Activated CD8-positive, alpha-beta memory T cell treated with anti-CD3 and anti-CD28 coated beads for 24 hours (primary cell): ENCODE results near the gene USP14.
"Not testable (repeated sequence)": the region's sequence is repeated elsewhere in the genome, so short reads cannot be mapped to it uniquely, and the experiment has no call there.

Experiments
- DNase-seq: peaks from one replicate; pipeline ENCODE4 v3.0.0-alpha.2; 2020

Gene USP14

GRCh38 chr18:158128-159036 lies at the start of gene USP14:
TSS of gene USP14 (plus strand) at chr18:158557. CDS start at chr18:158699, 142 bp downstream.
- peak; percentile 97 for DNase-seq

GRCh38 chr18:108665-109063 lies 49.7 kb upstream of the USP14 start:
- not testable (repeated sequence) for DNase-seq

- not testable (repeated sequence) for DNase-seq
Measured at GRCh38 chr18:109130-109921, 49.0 kb upstream of the USP14 start.

- DNase-seq: peak; percentile 72
Measured at GRCh38 chr18:109922-110261, 48.5 kb upstream of the USP14 start.

DNA sequence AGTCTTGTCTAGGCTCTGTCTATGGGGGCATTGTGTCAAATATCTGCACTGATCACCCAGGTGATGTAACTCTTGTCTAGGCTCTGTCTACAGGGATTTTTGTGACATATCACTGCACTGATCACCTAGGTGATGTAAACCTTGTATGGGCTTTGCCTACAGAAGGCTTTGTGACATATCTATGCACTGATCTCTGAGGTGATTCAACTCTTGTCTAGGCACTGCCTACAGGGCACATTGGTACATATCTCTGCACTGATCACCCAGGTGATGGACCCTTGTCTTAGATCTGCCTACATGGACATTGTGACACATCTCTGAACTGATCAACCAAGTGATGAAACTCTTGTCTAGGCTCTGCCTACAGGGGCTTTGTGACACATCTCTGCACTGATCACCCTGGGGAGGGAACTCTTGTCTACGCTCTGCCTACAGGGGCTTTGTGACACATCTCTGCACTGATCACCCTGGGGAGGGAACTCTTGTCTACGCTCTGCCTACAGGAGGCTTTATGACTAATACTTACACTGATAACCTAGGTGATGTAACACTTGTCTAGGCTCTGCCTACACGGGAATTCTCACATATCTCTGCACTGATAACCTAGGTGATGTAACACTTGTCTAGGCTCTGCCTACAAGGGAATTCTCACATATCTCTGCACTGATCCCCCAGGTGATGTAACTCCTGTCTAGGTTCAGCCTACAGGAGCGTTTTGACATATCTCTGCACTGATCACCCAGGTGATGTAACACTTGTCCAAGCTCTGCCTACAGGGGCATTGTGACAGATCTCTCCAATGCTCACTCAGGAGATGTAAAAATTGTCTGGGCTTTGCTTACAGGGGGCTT lies 47.8 kb upstream of the USP14 start:
- peak; percentile 78 for DNase-seq

DNA sequence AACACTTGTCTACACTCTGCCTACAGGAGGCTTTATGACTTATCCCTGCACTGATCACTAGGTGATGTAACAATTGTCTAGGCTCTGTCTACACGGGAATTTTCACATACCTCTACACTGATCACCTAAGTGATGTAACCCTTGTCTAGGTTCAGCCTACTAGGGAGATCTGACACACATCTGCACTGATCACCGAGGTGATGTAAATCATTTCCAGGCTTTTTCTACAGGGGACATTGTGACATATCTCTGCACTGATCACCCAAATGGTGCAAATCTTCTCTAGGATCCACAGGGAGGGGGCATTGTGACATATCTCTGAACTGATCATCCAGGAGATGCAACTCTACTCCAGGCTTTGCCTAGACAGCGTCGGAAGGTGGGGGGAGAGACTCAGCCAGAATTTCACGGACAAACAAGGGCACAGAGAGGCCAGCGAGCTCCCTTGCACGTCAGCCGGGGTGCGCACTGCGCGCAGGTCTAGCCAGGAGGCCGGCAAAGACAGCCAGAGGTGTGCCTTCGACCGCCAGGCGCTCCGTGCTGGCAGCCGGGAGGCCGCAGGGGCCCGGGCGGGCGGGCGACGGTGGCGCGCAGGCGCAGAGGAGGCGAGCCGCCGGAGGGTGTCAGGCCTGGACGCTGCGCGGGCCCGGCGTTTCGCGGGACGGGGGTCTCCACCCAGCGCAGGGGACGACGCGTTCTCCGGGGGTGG lies 46.9 kb upstream of the USP14 start:
- peak; percentile 85 for DNase-seq

DNA sequence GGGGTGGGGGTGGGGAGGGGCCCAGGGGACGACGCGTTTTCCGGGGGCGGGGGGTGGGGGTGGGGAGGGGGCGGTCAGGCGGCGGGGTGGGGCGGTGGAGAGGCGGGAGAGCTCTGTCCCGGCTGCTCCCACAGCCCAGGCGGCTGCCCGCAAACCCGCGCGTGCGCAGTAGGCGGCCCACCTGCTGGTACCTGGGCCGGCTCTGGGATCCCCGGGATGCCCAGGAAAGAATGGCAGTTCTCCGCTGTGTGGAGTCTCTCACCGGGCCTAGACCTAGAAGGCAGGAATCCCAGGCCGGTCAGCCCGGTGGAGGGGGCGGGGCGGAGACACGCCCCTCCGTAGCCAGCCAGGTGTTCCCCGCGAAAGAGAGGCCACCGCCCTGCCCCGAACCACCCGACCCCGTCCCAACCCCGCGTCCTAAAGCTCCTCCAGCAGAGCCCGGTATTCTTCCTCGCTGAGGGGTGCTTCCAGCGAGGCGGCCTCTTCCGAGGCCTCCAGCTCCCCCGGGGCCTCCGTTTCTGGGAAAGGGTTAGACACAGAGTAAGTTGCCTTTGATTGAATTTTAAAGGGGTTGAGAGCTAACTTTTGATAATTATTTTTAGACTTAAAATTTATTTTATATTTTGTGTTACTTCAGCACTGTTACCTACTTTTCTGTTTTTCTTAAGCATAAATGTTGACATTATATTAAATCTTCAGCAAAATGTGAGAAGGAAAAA lies 46.2 kb upstream of the USP14 start:
- peak; percentile 71 for DNase-seq

DNA sequence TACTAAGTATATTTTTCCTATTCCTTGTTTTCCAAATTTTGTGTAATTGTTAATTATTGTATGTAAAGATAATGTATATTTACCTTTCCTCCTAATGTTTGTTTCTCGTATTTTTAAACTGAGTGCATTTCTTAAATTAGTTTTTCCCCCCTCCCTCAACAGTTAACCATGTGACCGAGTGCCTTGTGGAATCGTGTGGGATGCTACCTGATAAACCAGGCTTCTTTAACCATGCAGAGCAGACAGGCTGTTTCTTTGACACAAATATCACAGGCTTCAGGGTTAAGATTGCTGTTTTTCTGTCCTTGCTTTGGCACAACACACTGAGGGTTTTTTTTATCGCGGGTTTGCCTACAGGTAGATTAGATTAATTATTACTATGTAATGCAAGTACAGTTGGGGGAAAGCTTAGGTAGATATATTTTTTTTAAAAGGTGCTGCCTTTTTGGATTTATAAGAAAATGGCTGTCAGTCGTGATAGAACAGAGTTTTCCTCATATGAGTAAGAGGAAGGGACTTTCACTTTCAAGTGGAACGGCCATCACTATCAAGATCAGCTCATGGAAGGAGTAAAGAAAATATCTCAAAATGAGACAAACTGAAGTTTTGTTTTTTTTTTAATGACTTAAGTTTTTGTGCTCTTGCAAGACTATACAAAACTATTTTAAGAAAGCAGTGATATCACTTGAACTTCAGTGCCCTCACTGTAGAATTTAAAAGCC lies 37.7 kb upstream of the USP14 start:
- not testable (repeated sequence) for DNase-seq

DNA sequence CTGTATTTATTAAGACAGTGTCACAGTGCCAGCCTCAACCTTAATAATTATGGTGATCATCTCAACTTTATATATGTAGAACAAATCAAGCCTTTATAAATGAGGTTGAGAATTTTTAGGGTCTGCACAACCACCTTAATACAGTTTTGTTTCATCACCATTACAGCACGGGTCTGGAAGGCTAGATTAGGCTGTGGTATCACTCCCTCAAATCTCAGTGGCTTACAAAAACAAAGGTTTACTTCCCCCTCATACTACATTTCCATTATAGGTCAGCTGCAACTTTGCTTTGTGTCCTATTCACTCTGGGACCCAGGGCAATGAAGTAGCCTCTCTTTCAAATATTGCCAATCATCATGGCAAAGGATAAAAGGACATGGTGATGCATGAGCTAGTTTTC lies 23.3 kb upstream of the USP14 start:
- no peak for DNase-seq

DNA sequence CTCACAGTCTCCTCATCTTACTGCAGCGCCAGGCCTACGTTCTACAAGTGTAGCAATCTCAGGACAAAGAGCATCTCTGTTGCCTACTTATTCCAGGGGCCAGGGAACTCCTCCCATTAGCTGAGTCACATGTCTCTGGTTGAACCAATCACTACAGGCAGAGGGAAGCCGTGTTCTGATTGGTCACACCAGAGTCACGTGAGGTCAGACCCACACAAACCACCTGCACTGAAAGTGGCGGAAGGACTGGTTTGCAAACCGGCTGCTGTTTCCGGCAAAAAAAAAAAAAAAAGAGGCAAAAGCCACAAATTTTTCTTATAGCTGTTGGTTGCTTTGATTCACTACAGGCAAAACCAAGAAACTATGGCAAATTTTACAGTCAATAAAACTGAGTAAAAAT lies 21.9 kb upstream of the USP14 start:
- DNase-seq: peak; percentile 61

DNA sequence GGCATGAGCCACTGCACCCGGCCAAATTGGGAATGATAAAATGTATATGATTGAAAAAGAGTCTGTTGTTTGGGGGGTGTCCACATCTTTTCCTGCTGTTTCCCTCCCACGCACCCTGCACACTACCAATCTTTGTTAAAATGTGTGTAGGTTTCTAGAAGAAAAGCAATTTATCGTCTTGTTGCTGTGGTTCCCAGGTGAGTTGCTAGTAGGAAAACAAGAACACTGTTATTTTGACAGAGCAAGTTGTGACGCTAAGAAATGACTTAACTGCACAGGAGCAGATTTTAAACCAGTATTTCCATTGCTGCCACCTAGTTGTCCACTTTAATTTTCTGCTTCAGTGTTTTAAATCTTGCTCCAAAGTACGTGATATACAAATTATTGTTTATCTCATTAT lies 21.0 kb upstream of the USP14 start:
- no peak for DNase-seq

DNA sequence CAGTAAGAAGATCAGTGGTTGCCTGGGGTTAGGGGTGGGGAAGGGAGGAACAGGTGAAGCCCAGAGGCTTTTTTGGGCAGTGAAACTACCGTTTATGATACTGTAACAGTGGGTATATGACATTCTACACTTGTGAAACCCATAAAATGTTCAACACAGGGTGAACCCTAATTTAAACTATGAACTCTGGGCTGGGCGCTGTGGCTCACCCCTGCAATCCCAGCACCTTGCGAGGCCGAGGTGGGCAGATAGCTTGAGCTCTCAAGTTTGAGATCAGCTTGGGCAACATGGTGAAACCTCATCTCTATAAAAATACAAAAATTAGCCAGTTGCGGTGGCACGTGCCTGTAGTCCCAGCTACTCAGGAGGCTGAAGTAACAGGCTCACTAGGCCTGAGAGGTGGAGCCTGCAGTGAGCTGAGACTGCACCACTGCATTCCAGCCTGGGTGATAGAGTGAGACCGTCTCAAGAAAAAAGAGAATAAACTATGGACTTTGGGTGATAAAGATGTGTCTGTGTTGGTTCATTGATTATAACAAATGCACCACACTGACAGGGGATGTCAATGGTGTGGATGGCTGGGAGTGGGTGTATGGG lies 17.6 kb upstream of the USP14 start:
- no peak for DNase-seq

GRCh38 chr18:142624-143296 lies 15.6 kb upstream of the USP14 start:
- DNase-seq: not testable (repeated sequence)

GRCh38 chr18:148841-149240 lies 9.5 kb upstream of the USP14 start:
- DNase-seq: no peak

DNA sequence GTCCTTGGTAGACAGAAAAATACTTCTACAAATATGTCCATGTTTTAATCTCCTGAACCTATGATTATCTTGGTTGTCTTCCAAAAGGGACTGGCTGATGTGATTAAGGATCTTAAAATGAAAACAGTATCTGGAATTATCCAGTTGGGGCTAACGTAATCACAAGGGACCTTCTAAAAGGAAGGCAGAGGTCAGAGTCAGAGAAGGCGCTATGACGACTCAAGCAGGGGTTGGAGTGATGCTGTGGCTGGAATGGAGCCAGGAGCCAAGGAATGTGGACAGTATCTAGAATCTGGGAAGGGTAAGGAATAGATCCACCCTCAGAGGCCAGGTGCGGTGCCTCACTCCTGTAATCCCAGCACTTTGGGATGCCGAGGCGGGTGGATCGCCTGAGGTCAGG lies 4.2 kb upstream of the USP14 start:
- no peak for DNase-seq

- no peak for DNase-seq
Measured at GRCh38 chr18:155688-156087, 2.7 kb upstream of the USP14 start.

- no peak for DNase-seq
Measured at GRCh38 chr18:156514-157230, 1.7 kb upstream of the USP14 start.

DNA sequence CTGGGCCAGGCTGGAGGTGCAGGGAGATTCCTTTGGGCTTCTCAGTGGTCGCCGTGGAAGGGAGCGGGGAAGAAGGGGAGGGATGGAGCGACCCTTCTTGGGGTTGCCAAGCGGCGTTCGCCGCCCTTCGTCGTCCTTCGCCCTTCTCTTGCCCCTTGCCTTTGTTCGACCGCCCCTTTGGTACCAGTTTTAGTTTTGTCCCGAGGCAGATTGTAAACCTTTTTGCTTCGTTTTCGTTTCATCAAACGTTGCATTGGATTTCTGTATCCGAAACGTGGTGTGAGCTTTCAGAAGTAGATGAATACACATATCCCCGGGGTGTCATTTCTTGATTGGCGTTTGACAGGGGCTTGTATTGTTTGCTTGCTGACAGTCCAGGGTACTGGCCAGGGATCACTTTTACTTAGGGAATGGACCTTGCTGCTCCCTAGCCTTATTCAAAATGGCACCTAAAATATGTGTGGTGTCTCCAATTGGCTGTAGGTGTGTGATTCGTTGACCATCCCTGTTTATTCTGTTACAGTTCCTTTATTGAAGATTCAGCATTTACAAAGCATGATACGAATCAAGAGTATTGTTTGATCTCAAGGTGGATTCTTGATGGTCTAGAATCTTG lies 788 bp downstream of the USP14 start:
- DNase-seq: no peak

DNA sequence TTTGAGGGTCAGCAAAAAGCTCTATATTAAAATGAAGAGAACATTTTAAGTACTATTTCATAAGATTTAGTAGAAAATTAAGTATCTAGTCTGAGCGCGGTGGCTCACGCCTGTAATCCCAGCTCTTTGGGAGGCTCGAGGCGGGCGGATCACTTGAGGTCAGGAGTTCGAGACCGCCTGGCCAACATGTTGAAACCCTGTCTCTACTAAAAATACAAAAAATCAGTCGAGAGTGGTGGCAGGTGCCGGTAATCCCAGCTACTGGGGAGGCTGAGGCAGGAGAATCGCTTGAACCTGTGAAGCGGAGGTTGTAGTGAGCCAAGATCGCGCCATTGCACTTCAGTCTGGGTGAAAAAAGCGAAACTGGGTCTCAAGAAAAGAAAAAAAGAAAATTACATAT lies 1.6 kb downstream of the USP14 start:
- DNase-seq: no peak
